Activated CD4-positive, alpha-beta T cell treated with anti-CD3 and anti-CD28 coated beads for 36 hours (primary cell): ENCODE measurements around the gene CD247. TPM values are rescaled to one million over a fixed set of nuclear protein-coding genes. Genes with fewer than 3 reads are reported as not detected.

Experiments used
- ATAC-seq: fragments of 200-7000 bp; cut with Tn5 transposase; one replicate; pipeline ENCODE4 v1.10.0; 2021; ENCODE audit warnings: mild to moderate bottlenecking, moderate library complexity
- CTCF ChIA-PET: fragments of 350-600 bp; sonication (Branson Sonifier 250); formaldehyde crosslinking; loops from one replicate; lab custom pipeline; 2021; ENCODE audit warnings: antibody characterized with exemption; lab: Charles Lee
- POLR2A ChIA-PET: fragments of 350-600 bp; sonication (Branson Sonifier 250); formaldehyde crosslinking; loops from one replicate; lab custom pipeline; 2021; ENCODE audit warnings: antibody characterized with exemption, inconsistent platforms; lab: Charles Lee
- DNase-seq: peaks from one replicate; pipeline ENCODE4 v3.0.0-alpha.2; 2020
- H3K27ac Mint-ChIP-seq: one replicate; pipeline ENCODE4 v1.8.0; 2021; ENCODE audit warnings: mixed read lengths
- H3K27me3 Mint-ChIP-seq: one replicate; pipeline ENCODE4 v1.8.0; 2021; ENCODE audit warnings: mixed read lengths
- H3K36me3 Mint-ChIP-seq: one replicate; pipeline ENCODE4 v1.8.0; 2021; ENCODE audit warnings: low read depth, mixed read lengths
- H3K4me1 Mint-ChIP-seq: one replicate; pipeline ENCODE4 v1.8.0; 2021; ENCODE audit warnings: mixed read lengths
- H3K4me3 Mint-ChIP-seq: one replicate; pipeline ENCODE4 v1.8.0; 2021; ENCODE audit warnings: mild to moderate bottlenecking, moderate library complexity, mixed read lengths
- H3K9me3 Mint-ChIP-seq: one replicate; pipeline ENCODE4 v1.8.0; 2021; ENCODE audit warnings: low read depth, mixed read lengths
- intact Hi-C, 2 experiments: fragments of 100-400 bp; cut with DNase I in 1 of 2; cut with micrococcal nuclease in 1 of 2; formaldehyde crosslinking; loops; one replicate each; pipeline versions ENCODE4 v1.14.2 to v1.15.1; 2022 to 2024; cut with DNase I, micrococcal nuclease
- total RNA-seq, 2 experiments: library from RNA; stranded (reverse); gene quantifications; one replicate each; pipeline ENCODE4 v1.2.3, GENCODE V29; 2021

Gene CD247
- total RNA-seq, 2 experiments from 2014 or later: 149 TPM

DNA sequence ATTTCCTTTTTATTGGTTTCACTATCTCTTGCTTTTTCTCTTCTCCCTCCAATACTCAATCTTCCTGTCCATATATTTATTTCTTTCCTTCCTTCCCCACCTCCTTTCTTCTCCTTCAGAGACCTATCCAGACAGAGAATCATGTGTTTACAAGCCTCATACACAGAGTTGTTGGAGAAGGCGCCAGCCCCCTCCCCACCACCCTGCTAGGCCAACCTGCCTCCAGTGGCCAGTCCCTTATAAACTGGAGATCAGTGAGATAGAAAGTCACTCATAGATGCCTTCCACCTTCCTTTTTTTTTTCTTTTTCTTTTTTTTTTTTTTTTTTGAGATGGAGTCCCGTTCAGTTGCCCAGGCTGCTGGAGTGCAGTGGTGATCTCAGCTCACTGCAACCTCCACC, 53.3 kb downstream of the CD247 start:
- H3K4me1 Mint-ChIP-seq: peaks cover 93% of the 10 kb centered on the region
- DNase-seq: no peak
- H3K36me3 Mint-ChIP-seq: peaks cover 36% of the 10 kb centered on the region

DNA sequence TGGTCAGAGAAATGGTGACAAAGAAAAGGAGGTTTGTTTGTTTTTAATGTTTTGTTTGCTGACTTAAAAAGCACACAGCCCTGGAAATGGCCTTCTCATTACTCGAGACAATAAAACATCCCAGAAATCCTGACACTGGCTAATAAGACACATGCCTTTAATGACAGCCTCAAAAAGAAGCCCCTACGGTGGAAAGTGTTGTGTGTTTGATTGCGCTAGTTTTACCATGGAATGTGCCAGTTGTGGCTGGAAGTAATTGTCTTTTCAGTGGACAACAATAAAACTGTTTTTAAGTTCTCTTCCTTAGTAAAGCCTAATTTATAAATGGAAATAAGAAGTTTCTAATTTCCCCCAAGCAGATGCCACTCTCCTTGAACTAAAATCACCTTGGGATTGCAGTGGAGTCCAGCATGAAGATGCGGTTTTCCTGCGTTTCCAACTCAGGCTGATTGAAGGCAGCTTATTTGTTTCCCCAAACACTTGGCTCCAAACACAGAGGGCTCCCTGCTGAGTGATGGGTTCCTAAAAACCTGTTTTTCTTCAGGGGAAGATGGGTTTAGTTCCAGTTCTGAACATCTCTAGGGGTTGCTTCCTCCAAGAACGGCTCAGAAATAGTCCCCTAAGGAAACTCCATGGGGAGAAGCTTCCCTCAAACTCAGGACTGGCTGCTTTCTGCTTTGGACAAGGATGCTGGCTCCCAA, 54.3 kb downstream of the CD247 start:
- ChIA-PET POLR2A (interaction anchor here (0.6 kb wide), 1 partner anchor 15 kb away, joined by 3 read pairs; no protein-coding TSS in a partner anchor), CTCF (interaction anchor here (0.5 to 3.3 kb wide), 6 partner anchors 8 to 53 kb away, joined by 3 to 21 read pairs (median 5); partner anchors contain the start of gene CD247)
- H3K27me3 Mint-ChIP-seq: no peaks in the 10 kb centered on the region
- DNase-seq (no peak), ATAC-seq (no peak)
- peaks cover 38% of the 10 kb centered on the region for H3K36me3 Mint-ChIP-seq
- peaks cover 93% of the 10 kb centered on the region for H3K4me1 Mint-ChIP-seq
- intact Hi-C loops: no loop called here
- H3K27ac Mint-ChIP-seq: peak overlapping the region; percentile 70
- H3K4me3 Mint-ChIP-seq: no peak overlapping the region
- no peaks in the 10 kb centered on the region for H3K9me3 Mint-ChIP-seq

More for the DNA sequence above, 53.3 kb downstream of the CD247 start:
- ATAC-seq: peak; percentile 8
- H3K4me3 Mint-ChIP-seq: peak overlapping the region; percentile 45
- CTCF ChIA-PET: interaction anchor here (0.6 to 3.3 kb wide), 9 partner anchors 9 to 76 kb away, joined by 3 to 21 read pairs (median 4); partner anchors contain the start of gene CD247
- H3K9me3 Mint-ChIP-seq: no peaks in the 10 kb centered on the region
- intact Hi-C loops: no loop called here
- peak overlapping the region; percentile 70 for H3K27ac Mint-ChIP-seq
- POLR2A ChIA-PET: interaction anchor here (0.6 kb wide), 1 partner anchor 14 kb away, joined by 3 read pairs; no protein-coding TSS in a partner anchor
- H3K27me3 Mint-ChIP-seq: no peaks in the 10 kb centered on the region

DNA sequence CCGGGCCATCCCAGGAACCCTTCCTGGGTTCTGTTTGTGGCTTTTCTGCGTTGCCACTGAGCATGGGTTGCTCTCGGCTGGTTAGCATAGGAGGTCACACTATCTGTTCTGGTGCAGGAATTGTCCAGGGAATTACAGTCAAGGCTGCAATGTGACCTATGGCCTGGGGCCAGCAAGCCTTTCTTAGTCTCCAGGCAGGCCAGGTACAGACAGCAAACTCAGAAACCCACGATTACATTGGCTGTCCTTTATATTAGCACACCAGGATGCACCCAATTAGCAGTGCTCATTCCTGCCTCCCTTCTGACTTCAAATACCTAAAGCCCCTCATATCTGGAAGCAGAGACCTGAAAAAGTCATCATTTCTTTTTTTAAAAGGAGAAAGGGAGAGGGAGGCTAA, 55.2 kb downstream of the CD247 start:
- no peak overlapping the region for H3K4me3 Mint-ChIP-seq
- intact Hi-C loops: no loop called here
- POLR2A ChIA-PET: no interaction called here
- DNase-seq (no peak), ATAC-seq (no peak)
- no peaks in the 10 kb centered on the region for H3K27me3 Mint-ChIP-seq
- peaks cover 41% of the 10 kb centered on the region for H3K36me3 Mint-ChIP-seq
- CTCF ChIA-PET: no interaction called here
- peaks cover 90% of the 10 kb centered on the region for H3K4me1 Mint-ChIP-seq
- no peaks in the 10 kb centered on the region for H3K9me3 Mint-ChIP-seq
- peak overlapping the region; percentile 35 for H3K27ac Mint-ChIP-seq

DNA sequence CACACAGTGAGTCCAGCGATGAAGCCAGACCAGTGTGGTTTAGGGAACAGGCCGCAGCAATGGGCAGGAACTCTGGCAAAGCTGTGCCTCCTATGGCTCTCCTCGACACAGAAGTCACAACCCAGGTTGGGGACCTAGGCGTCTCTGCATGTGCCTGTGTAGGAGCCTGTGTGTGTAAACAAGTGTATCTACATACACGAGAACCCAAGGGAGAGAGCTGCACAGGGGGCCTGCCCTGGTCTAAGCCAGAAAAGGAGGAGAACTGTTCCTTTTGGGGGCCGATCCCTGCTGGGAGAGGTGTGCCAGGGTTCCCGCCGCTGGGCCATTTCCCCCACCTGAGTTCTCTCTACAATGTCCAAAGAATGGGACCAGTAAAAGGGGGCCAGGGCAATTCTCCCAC, 56.0 kb downstream of the CD247 start:
- intact Hi-C loops: no loop called here
- Mint-ChIP-seq H3K27me3 (no peaks in the 10 kb centered on the region), H3K4me1 (peaks cover 90% of the 10 kb centered on the region), H3K27ac (no peak overlapping the region), H3K36me3 (peaks cover 48% of the 10 kb centered on the region), H3K4me3 (no peak overlapping the region), H3K9me3 (no peaks in the 10 kb centered on the region)
- DNase-seq: no peak
- POLR2A ChIA-PET: no interaction called here
- no peak for ATAC-seq
- CTCF ChIA-PET: interaction anchor here (0.6 to 1.6 kb wide), 5 partner anchors 8 to 71 kb away, joined by 3 to 7 read pairs (median 3); no protein-coding TSS in a partner anchor

DNA sequence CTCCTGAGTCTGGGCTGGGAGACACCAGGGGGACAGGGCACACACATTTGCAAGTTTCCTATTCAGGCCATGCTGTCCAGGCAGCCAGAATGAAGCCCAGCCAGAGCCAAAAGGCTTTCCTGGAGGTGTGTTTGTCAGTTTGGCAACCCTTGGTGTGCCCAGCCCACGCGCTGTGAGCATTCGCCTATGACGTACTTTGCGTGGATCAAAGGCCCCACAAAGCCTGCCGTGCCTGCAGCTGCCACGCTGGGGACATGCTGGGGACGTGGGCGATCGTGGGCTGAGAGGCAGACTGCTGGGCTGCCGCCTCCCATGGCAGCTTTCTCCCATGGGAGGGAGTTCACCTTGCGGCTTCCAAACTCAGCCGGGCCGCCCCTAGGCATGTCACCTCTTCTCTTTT, 57.5 kb downstream of the CD247 start:
- Mint-ChIP-seq H3K27me3 (no peaks in the 10 kb centered on the region), H3K27ac (peak overlapping the region; percentile 72), H3K4me3 (no peak overlapping the region), H3K9me3 (no peaks in the 10 kb centered on the region), H3K4me1 (peaks cover 94% of the 10 kb centered on the region), H3K36me3 (peaks cover 47% of the 10 kb centered on the region)
- CTCF ChIA-PET: interaction anchor here (0.9 to 1.6 kb wide), 3 partner anchors 9 to 72 kb away, joined by 3 to 5 read pairs (median 4); no protein-coding TSS in a partner anchor
- peak; percentile 73 for DNase-seq
- POLR2A ChIA-PET: no interaction called here
- intact Hi-C loops: no loop called here
- peak; percentile 30 for ATAC-seq

DNA sequence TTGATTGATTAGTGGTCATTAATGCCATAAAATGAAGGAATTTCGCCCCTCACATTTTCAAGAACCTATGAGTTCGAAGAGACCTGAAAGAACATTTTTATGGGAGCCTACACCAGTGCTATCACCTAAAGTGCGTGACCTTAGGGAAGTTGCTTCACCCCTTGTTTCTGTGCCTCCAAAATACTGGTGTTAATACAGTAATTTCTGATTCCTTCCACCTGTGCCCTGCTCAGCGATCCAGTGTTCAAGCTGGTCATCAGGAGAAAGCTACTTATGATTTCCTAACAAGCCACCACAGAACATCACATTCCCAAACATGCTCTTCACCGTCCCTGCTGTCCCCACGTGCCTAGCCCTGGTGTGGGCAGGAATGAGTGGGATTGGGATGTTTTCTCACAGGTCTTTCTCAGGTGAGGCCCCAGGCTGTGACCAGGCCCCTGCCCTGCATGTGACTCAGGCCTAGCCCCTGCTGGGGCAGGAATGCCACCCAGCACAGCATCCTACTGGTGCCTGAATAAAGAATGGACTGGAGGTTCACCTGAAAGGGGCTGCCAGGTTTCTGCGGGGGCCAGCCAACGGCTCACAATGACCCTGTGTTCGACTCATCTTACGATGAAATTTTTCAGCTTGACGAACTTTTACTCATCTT, 60.3 kb downstream of the CD247 start:
- H3K9me3 Mint-ChIP-seq: no peaks in the 10 kb centered on the region
- no peak for DNase-seq
- peak overlapping the region; percentile 23 for H3K4me3 Mint-ChIP-seq
- ChIA-PET POLR2A (no interaction called here), CTCF (interaction anchor here (0.6 to 5.4 kb wide), 8 partner anchors 7 to 163 kb away, joined by 3 to 29 read pairs (median 4); no protein-coding TSS in a partner anchor)
- peaks cover 34% of the 10 kb centered on the region for H3K36me3 Mint-ChIP-seq
- peaks cover 81% of the 10 kb centered on the region for H3K4me1 Mint-ChIP-seq
- intact Hi-C loops: loop anchor here (2.0 to 5.0 kb wide), 2 partner anchors 59 to 254 kb away; no protein-coding TSS in a partner anchor
- ATAC-seq: no peak
- no peaks in the 10 kb centered on the region for H3K27me3 Mint-ChIP-seq
- H3K27ac Mint-ChIP-seq: peak overlapping the region; percentile 8

DNA sequence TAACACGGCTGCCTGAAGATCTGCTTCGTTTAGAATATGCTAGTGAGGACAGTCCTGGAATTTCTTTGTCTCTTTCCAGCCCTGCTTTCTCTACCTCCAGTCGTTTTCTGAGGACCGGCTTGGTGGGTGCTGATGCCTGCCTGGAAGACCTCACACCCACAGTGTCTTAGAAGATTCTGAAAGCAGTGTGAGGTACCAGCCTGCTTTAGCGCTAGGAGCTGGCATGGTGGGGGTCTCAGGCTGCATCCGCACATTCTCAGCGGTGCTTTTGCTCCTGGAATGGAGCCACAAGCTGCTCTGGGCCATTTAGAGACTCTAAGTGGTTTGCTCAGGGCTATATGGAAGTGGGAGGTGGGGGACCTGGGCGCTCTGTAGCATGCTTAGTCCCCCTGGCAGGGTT, 61.4 kb downstream of the CD247 start:
- peak overlapping the region; percentile 74 for H3K27ac Mint-ChIP-seq
- H3K4me3 Mint-ChIP-seq: no peak overlapping the region
- ATAC-seq: no peak
- H3K36me3 Mint-ChIP-seq: peaks cover 37% of the 10 kb centered on the region
- intact Hi-C loops: loop anchor here (1.0 to 5.0 kb wide), 4 partner anchors 10 to 255 kb away; no protein-coding TSS in a partner anchor
- DNase-seq: no peak
- H3K9me3 Mint-ChIP-seq: no peaks in the 10 kb centered on the region
- ChIA-PET POLR2A (interaction anchor here (1.0 to 3.3 kb wide), 2 partner anchors 10 to 43 kb away, joined by 3 to 17 read pairs; no protein-coding TSS in a partner anchor), CTCF (interaction anchor here (0.5 to 5.4 kb wide), 13 partner anchors 9 to 237 kb away, joined by 3 to 29 read pairs (median 4); partner anchors contain the start of gene CD247)
- no peaks in the 10 kb centered on the region for H3K27me3 Mint-ChIP-seq
- H3K4me1 Mint-ChIP-seq: peaks cover 80% of the 10 kb centered on the region

DNA sequence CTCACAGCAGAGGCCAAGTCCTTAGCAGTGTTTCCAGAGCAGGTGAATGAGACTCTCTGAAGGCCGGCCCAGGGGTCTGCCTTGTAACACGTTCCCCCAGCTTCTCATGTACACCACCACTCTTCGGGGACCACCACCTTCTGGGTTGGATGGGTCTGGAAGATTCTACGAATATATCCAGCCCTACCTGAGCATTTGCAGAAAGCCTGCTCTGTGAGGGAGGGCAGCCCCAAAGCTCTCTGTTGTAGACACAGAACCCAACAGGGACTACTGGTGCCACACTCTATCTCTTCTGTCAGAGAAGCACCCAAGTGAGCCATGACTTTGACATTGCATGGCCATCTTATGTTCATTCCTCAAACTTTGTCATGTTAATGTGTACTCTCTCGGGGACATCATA, 61.8 kb downstream of the CD247 start:
- ATAC-seq: no peak
- DNase-seq: no peak
- Mint-ChIP-seq H3K4me3 (peak overlapping the region; percentile 75), H3K27me3 (no peaks in the 10 kb centered on the region), H3K36me3 (peaks cover 34% of the 10 kb centered on the region), H3K27ac (peak overlapping the region; percentile 74), H3K4me1 (peaks cover 80% of the 10 kb centered on the region), H3K9me3 (no peaks in the 10 kb centered on the region)
- intact Hi-C loops: loop anchor here (1.0 to 5.0 kb wide), 4 partner anchors 9 to 256 kb away; no protein-coding TSS in a partner anchor
- ChIA-PET CTCF (interaction anchor here (0.6 to 5.4 kb wide), 12 partner anchors 9 to 551 kb away, joined by 3 to 29 read pairs (median 8); partner anchors contain the start of gene CD247), POLR2A (interaction anchor here (0.7 to 3.3 kb wide), 9 partner anchors 9 to 193 kb away, joined by 3 to 17 read pairs (median 4); partner anchors contain the start of gene CD247)

DNA sequence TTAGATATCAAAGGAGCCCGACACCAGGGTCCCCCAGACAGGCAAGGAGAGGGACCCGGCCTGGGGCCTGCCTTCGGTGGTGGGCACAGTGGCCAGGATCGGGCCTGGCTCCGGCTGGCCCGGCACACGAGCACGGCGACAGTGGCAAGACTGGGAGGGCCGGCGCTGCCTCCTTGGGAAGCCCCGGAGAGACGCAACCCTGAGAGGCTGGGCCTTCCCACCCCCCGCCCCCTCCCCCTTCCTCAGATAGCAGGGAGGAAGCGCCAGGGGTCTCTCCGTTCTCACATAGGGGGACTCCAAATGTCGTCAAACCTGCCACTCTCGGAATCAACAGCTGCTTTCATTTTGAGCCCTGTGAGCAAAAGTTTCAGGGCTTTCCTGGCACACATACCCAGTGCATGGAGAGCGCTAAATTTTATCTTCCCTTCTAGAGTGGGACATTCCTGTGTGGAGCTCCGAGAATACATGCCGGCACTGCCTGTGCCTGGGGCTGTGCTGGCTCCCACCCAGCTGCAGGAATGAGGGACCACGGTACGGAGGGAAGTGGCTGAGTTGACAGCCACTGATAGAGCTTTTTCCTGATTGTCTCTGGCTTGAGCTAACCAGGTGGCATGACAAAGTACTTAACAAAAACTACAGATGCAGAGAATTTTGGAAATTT, 62.4 kb downstream of the CD247 start:
- ChIA-PET POLR2A (interaction anchor here (0.7 to 3.3 kb wide), 11 partner anchors 9 to 236 kb away, joined by 3 to 17 read pairs (median 4); partner anchors contain the start of genes CD247 and POU2F1), CTCF (interaction anchor here (0.6 to 5.4 kb wide), 12 partner anchors 9 to 550 kb away, joined by 3 to 29 read pairs (median 8); partner anchors contain the start of gene CD247)
- H3K36me3 Mint-ChIP-seq: peaks cover 35% of the 10 kb centered on the region
- H3K9me3 Mint-ChIP-seq: no peaks in the 10 kb centered on the region
- H3K4me1 Mint-ChIP-seq: peaks cover 79% of the 10 kb centered on the region
- peak overlapping the region; percentile 74 for H3K27ac Mint-ChIP-seq
- DNase-seq (peak; percentile 75), ATAC-seq (peak; percentile 49)
- intact Hi-C loops: loop anchor here (1.0 to 5.0 kb wide), 6 partner anchors 9 to 256 kb away; partner anchors contain the start of gene POU2F1 (in 1 of the 2)
- H3K27me3 Mint-ChIP-seq: no peaks in the 10 kb centered on the region
- H3K4me3 Mint-ChIP-seq: peak overlapping the region; percentile 75
